Activated naive CD4-positive, alpha-beta T cell treated with Interleukin-2 at 50 U/mL for 16 hours (primary cell): Measurements from ENCODE around the gene CD226.

Experiments used
- DNase-seq: peaks from one replicate; pipeline ENCODE4 v3.0.0-alpha.2; 2020

Gene CD226

DNA sequence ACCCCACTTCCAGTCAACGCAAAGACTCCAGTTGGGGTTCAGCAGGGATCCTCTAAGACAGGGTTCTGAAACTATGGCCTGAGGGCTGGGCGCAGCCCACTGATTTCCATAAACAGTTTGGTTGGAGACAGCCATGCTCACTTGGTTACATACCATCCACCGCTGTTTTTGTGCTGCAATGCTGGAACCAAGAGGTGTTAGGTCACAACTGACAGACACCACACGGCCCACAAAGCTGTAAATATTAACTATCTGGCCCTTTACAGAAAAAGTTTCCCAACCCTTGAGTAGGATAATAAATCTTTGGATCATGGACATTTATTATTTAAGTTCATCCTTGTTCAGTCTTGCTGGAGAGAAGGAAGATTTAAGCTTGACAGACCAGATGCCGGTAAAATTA lies 8.4 kb upstream of the CD226 start:
- DNase-seq, result peak; percentile 45

DNA sequence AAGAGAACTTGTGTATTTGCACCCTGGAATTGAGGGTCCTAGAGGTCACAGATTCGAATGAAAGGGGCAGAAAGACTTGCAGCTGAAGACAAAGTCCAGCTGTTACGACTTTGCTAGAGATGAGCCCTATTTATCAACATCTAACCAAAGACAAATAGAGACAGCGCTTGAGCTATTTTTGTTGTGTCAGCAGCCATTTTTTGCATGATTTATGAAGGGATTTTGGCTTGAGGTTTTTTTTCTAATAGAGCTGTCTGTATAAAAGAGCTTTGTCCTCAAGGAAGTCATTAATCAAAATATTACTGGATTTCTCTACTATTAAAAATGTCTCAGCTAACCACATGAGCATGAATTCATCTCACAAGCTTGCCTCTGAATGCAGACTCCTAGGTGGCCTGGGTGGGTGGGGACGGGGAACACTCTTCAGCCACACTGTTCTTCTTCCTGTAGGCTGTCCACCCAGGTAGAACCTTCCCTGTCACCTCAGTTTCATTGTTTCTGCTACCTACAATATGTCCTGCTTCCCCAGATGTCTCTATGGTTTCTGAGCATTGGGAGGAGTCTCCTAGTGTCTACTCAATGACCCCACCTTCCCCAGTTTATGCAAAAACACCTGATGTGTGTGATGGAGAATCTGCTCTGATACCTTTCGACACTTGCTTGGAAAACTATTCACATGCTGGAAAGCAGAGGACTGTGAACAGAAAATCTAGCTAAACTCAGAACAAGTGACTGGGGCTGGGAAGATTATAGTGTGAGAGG lies 7.2 kb upstream of the CD226 start:
- DNase-seq, result no peak

DNA sequence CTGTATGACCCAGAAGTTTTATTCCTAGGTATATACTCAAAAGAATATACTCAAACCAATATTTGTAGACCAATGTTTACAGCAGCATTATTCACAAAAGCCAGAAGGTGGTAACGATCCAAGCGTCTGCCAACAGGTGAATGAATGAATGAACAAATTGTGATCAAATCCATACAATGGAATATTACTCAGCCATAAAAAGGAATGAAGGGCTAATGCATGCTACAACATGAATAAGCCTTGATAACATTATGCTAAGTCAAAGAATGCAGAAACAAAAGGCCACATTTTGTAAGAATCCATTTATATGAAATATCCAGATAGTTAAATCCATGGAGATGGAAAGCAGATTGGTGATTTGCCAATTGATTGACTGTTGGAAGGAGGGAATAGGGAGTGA lies 5.5 kb upstream of the CD226 start:
- DNase-seq, result no peak

DNA sequence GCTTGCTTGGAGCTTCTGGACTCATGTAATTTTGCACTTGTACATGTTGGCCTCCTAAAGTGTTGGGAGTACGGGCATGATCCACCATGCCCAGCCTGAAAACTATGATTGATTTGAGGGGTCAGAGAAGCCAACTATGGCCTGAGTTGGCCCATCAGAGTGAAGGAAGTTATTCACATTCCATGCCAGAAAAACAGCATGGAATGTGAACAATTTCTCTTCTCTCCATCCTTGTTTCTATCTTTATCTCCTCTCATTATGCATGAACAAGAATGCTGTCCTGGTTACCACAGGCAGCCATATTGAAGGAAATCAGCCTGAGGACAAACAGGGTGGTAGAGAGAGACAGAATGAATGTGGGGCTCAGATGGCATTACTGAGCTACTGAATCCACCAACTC lies 3.5 kb upstream of the CD226 start:
- DNase-seq, result no peak

DNA sequence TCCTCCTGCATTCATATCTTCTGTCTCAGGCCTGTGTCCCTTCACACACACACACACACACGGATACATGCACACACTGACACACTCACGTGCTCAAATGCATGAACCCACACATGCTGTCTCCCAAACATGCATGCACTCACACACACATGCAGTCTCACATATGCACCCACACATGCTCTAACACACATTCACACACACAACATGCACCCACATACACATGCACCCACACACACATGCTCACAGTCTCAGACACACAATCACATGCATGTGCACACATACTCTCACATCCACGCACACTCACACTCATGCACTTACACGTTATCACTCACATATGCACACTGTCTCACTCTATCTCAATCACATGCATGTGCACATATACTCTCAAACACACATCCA lies 1.9 kb upstream of the CD226 start:
- no peak for DNase-seq

DNA sequence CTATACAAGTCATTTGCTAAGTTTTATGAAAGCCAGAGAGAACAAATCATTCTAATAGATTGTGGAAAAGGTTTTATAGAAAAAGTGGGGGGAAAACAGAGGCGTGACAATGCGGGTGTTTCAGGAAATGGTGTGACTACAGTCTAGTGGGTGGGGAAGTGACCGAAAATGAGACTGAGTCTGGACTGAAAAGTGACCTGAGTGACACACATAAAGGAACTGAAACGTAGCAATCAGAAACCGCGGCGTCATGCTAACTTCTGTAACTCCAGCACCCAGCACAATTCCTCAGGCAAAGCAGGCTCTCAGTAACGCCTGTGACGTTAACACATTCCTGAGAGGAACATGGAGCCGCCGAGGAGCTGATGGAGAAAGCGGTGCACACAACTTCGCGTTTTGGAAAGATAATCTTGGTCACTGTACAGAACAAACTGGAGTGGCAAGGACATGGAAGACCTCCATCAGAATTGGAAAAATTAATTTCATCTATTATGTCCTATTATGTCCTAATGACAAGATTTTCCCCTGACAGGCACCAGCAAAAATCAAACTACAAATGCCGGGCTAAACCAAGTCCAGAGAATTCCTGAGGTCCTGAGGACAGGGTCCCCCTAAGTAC lies 1.4 kb upstream of the CD226 start:
- DNase-seq, result peak; percentile 74

DNA sequence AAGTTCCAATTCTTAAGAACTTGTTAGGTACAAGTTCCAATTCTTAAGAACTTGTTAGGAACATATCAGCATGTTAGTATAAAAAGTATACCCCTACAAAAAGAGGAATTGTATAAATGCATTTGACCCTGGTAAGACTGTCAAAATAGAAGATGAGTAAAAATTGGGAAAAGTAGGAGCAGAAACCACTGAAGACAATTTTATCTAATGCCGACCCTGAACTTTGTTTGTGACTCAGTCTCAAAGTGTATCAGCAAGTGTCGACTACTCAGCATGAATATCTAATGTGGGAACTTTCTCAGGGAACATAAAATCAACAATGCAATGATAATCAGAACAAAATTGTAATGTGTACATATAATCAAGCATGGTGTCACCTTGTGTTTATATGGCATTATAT lies 583 bp upstream of the CD226 start:
- DNase-seq, result no peak

DNA sequence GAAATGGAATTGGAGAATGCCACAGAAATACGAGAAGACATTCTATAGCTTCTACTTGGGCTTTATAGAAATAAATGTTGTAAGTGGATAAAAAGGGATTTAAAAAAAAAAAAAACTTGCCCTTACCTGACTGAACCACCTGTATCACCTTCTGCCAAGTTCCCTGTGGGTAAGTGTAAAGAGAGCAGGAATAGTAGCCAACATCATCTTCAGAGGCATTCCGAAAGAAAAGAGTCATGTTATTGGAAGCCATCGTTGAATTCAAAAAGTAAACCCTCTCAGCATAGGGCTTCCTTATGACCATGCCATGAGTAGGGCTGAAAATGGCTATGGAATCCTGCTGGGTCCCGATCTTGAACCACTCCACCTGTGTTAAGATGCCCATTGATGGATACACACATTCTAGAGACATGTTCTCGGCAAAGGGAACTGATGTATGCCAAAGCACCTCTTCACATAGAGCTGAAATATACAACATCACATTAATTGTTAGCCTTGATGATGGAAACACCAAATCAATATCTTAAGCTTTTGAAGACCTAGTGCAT lies 991 bp downstream of the CD226 start:
- DNase-seq, result no peak

DNA sequence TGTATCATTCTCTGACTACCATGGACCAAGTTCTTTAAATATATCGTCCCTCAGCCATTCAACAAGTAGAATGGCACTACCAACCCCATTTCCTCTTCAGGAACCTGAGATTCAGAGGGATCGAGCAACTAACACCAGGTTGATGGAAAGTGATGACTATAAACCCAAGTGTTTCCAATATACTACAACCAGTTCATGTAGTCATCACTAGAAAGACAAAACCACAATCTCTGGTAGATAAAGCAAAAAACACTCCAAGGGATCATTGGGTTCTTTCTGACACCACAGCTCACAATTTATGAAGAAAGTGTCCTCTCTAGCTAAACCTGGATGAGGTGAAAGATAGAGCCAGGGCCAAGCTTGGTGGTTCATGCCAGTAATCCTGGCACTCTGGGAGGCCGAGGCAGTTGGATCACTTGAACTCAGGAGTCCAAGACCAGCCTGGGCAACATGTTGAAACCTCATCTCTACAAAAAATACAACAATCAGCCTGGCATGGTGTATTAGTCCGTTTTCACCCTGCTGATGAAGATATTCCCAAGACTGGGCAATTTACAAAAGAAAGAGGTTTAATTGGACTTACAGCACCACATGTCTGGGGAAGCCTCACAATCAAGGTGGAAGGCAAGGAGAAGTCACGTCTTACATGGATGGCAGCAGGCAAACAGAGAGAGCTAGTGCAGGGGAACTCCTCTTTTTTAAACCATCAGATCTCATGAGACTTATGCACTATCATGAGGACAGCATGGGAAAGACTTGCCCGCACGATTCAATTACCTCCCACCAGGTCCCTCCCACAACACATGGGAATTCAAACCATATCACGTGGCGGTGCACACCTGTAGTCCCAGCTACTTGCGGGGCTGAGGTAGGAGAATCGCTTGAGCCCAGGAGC lies 2.2 kb downstream of the CD226 start:
- DNase-seq, result peak; percentile 29

DNA sequence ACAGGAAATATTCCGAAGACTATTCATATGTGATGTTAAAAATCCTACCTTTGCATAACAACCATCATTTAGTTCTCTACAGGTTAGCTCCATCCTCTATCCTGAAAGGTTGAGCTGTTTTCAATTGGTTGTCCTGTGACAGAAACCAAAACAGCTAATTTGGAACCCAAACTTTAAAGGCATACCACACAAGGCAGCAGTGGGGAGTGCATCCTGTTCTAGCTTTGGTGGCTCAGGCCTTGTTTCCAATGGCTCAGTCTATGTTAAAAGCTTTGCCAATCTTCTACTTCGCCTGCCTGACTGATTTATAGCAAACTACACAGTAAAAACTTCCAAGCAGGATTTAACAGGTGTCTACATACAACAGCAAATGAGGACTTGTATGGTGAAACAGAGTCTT lies 3.2 kb downstream of the CD226 start:
- no peak for DNase-seq

DNA sequence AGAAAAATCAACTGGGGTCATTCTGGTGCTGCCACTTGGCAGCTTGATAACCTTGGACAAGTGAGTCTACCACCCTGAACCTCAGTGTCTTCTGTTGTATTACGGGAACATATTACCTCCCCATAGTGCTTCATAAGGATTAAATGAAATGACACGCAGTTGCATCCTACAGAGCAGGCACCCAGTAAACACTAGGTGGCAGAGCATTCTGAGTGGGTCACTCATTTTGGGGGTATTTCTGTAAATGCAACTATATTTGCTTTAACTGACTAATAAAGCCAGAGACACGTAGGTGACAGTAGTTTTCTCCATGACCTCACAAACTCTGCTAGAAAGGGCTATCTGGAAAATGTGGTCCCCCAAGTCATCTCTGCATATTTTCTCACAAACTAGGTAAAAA lies 4.7 kb downstream of the CD226 start:
- DNase-seq, result peak; percentile 50

DNA sequence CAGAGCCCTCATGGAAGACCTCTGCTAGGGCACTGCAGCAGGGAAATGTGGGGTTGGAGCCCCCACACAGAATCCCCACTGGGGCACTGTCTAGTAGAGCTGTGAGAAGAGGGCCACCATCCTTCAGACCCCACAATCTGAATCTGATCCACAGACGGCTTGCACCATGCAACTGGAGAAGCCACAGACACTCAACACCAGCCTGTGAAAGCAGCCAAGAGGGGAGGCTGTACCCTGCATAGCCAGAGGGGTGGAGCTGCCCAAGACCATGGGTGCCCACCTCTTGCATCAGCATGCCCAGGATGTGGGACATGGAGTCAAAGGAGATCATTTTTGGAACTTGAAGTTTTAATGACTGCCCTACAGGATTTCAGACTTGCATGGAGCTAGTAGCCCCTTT lies 6.5 kb downstream of the CD226 start:
- DNase-seq, result no peak

DNA sequence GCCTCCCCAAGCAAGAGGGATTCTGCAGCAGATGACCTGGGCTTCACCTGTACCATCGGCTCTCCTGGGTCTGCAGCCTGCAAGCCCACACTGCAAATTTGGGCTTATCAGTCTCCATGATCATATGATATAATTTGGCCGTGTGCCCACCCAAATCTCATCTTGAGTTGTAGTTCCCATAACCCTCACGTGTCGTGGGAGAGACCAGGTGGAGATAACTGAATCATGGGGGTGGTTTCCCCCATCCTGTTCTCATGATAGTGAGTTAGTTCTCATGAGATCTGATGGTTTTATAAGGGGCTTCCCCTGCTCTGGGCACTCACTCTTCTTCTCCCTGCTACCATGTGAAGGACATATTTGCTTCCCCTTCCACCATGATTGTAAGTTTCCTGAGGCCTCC lies 7.9 kb downstream of the CD226 start:
- peak; percentile 52 for DNase-seq

DNA sequence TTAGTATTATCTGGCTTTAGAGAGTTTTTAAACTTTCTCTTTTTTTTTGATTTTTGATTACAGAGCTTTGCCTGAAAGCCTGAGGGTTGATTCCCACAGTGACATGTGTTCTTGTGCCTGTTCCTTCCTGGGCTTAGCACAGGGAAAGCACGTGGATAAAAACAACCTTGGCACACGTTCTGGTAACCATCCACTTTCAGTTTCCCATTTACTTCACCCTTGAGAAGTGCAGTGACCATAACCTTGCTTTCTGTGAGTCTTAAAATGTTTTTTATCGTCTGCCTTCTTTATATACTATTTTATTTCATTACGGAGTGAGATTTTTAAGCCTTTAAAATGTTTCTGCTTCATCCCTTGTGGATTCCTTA lies 11.5 kb downstream of the CD226 start:
- no peak for DNase-seq

DNA sequence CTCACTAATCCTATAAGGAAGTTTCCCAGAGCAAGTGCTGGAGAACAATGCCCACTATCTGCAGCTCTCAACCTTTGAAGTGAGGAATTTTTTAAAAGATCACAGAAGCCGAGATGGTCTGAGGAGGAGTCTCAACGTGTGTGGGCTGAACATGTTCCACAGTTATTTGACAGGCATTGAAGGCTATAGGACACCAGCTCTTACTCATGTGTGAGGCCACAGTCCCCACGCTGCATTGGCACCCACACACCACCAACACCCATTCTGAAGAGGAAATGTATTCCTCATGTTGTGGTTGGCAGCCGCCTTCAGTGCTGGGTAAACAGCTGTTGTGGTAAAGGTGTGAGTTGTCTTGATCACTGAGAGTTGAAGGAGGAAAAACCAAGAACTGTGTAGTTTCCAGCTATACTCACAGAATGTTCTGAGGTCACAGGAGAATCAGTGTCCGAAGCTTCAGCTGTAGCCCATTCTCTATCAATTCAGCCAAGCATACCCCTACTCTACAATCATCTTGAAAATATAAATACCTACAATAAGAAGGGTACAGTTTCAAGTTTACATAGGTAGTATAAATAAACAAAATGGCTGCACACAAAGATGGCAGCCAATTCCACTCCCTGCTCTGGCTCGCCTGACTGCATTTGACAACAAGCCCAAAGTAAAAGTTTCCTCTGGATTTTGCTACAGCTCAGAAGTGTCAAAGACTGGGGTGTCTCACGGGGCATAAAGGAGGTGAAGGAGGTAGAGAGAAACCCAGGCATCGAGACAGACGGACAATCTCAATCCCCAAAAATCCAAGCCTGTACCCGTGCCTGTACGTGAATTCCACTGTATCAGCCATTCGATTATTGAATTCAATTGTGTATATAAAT lies 12.1 kb downstream of the CD226 start:
- peak; percentile 89 for DNase-seq

DNA sequence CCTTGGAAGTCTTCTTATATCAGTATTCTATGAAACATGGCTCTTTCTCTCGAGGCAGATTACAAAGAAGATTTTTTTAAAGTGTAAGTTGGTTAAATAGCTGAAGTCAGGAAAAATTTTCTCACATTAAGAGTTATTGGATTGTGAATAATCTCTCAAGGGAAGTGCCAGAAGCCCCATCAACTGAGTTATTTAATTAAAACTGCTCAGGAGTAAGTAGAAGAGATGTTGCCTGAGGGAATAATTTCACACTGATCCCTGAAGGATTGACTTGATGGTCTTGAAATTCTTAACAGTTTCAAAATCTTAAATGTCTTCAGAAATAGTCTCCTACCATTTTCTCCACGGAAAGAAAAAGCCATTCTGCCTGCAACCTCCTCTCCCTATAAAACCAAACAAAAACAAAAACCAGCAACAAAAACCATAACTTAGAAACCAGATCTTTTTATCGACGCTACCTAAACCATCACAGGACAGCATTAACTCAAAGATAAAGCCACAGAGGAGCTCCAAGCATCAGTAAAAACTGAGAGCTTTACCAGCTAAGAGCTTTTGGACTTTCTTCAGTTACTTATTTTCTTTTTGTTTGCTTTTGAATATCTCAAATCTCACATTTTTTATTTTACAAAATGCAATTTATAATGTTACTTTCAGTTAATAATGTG lies 12.9 kb downstream of the CD226 start:
- no peak for DNase-seq

DNA sequence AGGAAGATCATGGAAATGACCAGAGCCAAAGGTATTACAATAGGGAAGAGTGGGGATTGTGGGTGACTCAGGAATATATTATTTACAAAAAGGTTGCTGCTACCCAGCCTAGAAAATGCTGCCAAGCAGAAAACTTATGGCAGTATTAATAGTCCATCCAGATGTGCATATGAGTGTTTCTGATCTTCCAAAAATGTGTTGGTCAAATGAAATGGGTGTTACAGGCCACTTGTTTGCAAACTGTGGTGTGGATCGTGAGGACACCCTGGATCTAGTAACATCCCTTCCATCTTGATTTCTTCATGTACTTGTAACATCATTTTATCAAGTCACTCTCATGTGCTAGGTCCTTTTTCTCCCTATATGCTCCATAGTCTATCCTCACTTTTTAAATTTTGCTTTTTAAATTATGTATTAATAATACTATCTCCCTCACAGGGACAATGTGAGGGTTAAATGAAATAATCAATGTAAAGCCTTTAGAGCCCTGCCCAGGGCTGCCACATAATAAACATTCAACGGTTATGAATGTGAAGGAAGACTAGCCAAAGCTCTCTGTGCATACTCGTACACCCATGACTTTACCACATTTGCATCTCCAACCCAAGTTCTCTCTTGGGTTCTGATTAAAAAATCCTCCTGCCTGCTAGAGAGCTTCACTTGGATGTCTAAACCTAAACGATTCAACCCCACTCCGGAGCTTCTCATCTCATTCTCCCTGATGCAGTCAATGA lies 18.5 kb downstream of the CD226 start:
- no peak for DNase-seq

DNA sequence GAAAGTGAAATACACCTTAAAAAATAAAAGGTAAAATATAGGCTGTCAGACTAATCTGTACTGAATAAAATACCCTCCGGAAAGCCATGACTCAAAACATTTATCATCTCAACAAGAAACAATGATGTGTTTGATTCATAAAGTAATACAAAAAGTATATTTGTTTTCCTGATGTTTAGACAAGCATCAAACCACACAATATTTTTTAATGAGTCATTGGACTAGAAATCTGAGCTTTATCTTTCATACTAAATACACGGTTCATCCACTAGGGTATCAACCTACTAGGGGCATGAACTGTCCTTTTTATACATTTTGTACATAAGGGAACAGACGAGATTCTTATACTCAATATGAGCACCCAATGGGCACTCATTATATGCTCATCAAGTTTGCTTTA lies 31.3 kb downstream of the CD226 start:
- DNase-seq, result no peak

DNA sequence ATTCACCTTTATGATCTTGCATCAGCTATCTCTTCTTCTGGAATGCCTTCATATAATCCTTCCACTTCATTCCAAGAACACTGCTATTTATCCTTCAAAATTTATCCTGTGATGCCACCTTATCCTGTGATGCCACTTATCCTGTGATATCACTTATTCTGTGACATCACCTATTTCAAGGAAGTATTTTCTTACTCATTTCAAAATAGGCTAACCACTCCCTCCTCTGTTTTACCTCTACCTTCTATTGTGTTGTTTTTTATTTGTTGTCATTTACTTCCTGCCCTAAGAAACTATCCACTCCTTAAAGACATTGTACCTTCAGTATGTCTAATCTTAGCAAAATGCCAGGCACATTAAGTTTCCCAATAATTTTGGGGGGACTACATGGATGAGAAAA lies 38.8 kb downstream of the CD226 start:
- no peak for DNase-seq

DNA sequence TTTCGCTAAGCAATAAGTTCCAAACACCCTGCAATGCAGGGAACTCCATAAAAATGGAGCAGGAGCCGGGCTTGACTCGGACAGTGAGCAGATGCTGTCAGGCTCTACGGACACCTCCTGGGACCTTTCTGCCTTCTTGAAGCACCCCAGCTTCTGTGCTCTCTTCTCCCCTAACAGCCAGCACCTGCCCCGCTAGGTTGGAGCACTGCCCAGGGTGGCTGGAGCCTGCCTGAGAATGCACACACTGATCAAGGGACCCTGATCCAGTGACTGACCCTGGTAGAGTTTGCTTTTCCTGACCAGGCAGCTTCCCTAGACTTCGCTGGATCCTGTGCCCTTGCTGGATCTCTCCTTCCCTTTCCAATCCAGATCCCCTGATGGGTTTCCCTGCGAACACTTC lies 40.9 kb downstream of the CD226 start:
- DNase-seq, result no peak

DNA sequence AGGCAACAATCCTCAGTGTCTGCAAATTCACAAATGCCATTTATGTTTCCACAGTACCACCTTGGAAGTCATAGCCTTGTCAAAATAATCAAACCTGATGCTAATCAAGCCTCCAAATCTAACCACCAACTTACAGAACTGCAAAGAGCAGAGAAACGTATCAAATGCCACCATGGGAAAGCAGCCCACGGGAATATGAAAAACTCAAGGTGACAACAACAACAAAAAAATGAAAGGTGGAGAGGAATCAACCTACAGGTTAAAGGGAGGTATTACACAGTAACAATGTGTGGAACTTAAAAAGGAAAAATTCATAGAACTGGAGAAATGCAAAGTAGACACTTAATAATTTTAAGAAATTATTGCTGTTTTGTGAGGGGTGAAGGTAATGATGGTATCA lies 46.7 kb downstream of the CD226 start:
- DNase-seq, result no peak
